Activated gamma-delta T cell treated with anti-CD3 and anti-CD28 coated beads, Interleukin-2, amount 50 U/mL, for 16 hours (primary cell): Measurements from ENCODE around the gene PRDM13.
"Not testable (repeated sequence)": the region's sequence is repeated elsewhere in the genome, so short reads cannot be mapped to it uniquely, and the experiment has no call there.

Experiments
- DNase-seq: peaks from one replicate; pipeline ENCODE4 v3.0.0-alpha.2; 2020; ENCODE audit warnings: low read depth

PRDM13 gene

GRCh38 chr6:99629293-99629692, 22.7 kb downstream of the PRDM13 start:
- no peak for DNase-seq

DNA sequence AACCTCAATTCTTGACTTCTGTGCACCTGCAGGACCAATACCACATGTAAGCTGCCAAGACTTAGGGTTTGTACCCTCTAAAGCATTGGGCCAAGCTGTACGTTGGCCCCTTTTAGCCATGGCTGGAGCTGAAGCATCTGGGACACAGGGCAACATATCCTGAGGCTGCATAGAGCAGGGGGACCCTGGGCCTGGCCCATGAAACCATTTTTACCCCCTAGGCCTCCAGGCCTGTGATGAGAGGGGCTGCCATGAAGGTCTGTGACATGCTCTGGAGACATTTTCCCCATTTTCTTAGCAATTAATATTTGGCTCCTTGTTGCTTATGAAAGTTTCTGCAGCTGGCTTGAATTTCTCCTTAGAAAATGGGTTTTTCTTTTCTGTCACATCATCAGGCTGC, 31.0 kb downstream of the PRDM13 start:
- DNase-seq, result no peak

- DNase-seq, result not testable (repeated sequence)
Observed at GRCh38 chr6:99638358-99638757, 31.7 kb downstream of the PRDM13 start.

DNA sequence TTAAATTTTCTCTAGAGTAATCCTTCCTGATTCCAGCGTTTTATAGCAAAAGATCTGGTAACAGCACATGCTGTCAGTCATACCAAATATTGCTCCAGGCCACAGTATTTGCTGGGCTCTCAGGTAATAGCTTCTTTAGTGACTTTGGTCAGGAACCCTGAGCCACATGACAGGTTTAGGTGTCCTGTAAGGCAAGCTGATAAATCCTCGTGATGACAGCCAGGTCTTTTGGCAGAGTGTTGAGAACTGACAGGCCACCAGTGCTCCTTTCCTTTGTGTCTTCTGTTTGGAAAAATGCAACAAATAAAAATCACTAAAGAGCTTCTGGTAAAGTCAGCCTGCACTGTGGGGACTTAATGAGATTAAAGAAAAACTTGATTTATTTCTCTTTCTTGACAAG, 34.6 kb downstream of the PRDM13 start:
- DNase-seq, result no peak

DNA sequence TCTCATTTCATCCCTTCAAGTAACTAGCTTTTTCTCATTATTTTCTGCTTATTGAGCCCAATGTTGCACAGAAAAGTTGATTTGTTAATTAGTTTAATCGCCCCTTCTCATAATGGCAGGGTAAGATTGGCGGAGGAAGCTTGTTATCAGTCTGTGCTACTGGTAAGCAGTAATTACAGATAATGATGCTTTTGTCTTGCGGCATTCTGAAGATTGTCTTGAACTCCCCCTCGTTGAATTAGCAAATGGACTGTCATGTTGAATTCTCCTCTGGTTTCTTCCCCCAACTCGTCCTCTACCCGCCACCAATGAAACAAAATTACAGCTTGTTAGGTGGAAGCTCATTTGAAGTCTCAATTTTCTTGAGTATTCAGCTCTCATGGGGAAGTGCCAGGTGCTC, 39.4 kb downstream of the PRDM13 start:
- DNase-seq, result no peak

- not testable (repeated sequence) for DNase-seq
Observed at GRCh38 chr6:99650091-99650571, 43.5 kb downstream of the PRDM13 start.

DNA sequence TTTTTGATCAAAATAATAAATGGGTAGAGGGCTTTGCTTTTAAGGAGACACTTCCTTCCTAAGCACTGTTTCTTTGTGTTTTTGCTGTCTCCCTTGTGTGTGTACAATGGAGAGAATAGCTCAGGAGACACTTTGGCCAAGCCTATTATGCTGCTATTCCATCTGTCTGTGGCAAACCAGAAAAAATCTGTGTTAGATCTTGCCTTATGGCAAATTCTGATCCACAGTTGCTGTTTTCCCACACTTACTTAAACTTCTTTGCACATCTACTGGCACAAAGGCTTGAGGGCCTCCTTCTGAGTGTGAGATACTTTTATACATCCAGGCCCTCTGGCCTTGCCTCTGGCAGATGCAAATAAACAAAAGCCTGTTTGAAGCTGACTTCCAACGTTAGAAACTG, 53.6 kb downstream of the PRDM13 start:
- DNase-seq, result no peak

- DNase-seq, result no peak
Observed at GRCh38 chr6:99661870-99662269, 55.2 kb downstream of the PRDM13 start.

DNA sequence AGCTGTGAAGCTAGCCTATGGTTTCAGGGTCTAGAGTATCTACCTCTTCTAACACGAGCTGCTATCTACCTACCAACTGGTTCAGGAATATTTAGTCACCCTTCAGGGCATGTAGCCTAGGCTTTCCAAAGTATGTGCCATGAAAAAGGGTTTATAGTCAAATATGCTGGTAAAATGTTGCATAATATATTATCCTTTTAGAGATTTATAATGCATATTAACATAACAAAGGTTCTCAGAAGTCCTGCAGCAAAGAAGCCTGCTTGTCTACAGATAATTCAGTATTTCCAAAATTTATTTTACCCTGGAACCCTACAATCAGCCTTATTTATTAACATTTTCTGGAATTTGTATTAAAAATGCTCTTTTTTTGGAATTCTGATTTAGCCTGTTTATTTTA, 56.0 kb downstream of the PRDM13 start:
- DNase-seq, result no peak
